ENCODE measurements around the gene KCNJ14.
A peak's percentile ranks its signal among the peaks of the same experiment; 100 is the strongest.
"Not testable (repeated sequence)": the region's sequence is repeated elsewhere in the genome, so short reads cannot be mapped to it uniquely, and the experiment has no call there.

The KCNJ14 gene

DNA sequence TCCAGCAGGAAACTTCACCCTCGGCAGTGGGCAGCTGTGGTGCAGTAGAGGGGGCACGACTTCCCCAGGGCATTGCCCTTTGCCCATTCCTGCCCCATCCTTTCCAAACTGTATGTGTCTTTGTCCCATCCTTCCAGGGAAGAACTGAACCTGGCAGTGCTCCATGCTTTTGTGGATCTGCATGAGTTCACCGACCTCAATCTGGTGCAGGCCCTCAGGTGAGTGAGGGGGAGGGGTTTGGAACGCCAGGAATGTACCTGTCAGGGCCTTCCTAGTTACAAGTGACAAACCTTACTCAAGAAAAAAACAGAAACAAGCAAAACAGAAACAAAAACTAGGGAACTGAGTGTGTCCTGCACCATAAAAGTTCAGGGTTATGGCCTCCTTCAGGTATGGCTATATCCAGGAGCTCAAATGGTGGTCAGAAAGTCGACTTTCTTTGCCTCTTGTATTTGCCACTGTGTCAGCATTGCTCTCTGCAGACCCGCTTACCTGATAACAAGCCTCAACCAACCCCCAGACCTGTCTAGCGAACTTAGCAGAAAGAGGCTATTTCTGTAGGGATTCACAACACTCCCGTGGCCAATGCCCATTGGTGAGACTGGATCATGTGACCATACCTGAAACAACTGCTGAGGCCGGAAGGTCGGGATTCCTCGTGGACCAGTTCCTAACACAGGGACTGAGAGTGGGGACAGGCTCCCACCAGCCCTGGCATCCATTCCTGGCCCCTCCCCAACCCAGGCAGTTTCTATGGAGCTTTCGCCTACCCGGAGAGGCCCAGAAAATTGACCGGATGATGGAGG is 18.0 kb downstream of the KCNJ14 start:
- DNase-seq: no peak

DNA sequence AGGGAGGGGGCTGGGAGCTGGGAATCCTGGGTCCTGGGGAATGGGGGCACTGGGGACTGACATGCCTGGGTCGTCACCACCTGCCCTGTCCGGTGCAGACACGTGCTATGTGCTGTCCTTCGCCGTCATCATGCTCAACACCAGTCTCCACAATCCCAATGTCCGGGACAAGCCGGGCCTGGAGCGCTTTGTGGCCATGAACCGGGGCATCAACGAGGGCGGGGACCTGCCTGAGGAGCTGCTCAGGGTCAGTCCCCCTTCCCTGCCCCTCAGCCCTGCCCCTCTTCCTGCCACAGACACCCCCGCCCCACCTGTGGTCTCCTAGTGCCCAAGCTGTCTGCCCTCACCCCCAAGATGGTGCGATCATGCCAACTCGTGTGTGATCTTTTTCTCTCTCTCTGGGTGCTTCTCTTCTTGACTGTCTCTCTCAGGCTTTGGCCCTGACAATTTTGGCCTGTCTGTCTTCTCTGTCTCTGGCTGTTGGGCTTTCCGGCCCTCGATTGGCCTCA is 18.8 kb downstream of the KCNJ14 start:
- no peak for DNase-seq

DNA sequence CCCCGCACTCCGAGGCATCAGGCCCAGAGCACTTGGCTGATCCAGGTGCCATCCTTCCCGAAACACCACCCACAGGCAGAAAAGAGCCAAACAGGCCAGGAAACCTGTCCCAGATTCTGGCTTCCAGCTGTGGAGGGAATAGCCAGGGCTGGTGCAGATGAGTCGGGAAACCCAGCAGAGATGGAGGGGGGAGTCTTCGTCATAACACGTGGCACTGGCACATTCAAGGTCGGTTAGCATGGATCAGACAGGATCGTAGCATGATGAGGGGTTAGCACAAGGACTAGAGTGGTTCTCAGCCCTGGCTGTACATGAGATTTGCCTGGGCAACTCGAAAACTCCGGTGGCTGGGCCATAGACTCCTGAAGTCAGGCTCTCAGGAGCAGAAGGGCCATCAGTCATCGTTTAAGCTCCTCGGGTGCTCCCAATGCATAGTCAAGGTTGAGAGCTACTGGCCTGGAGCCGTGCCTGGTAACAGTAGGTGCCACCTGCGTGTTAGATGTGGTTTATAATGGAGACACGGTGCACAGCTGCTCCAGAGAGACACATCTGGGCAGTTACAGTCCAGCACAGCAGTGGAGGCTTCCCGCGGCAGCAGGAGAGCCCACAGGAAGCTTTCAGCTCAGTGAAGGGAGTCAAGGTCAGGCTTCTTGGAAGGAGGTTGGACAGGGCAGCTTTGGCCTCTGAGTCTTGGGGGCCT is 20.1 kb downstream of the KCNJ14 start:
- no peak for DNase-seq

DNA sequence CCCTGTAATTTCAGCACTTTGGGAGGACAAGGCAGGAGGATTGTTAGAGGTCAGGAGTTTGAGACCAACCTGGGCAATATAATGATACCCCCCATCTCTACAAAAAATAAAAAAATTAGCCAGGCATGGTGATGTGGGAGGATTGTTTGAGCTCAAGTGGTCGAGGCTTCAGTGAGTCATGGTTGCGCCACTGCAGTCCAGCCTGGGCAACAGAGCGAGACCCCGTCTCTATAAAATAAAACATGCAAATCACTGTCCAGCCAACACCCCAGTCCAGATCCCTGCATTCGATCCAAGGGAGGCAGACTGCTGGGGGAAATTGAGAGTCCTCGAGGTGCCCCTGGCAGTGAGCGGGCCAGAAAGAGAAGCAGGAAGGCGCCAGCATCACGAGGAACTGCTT is 20.8 kb downstream of the KCNJ14 start:
- DNase-seq: no peak

DNA sequence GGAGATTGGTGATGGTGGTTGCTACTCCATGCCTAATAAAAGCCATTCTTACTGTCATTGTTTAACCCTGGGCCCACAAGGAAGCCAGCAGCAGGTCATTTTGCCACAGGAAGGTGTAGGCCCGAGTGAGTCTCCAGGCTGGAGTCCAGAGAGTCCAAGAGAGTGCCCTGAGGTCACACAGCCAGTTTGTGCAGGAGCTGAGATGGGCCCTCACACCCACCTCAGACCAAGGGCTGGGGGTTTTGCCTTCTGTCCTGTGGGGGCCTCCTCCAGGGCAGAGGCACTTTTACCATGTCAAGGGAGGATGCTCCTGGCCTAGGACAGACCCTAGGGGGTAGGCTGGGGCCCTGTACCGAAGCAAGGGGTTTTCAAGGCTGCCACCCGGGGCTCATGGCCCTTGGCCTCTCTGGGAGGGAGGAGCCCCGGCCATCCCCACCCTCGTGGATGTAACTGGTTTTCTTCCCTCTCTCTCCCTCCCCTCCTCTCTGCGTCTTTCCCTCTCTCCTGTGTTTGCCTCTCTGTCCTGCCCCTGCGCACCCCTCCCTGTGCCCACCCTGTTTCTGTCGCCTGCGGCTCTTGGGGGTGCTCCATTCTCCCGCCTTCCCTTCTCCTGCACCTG is 21.8 kb downstream of the KCNJ14 start:
- no peak for DNase-seq

DNA sequence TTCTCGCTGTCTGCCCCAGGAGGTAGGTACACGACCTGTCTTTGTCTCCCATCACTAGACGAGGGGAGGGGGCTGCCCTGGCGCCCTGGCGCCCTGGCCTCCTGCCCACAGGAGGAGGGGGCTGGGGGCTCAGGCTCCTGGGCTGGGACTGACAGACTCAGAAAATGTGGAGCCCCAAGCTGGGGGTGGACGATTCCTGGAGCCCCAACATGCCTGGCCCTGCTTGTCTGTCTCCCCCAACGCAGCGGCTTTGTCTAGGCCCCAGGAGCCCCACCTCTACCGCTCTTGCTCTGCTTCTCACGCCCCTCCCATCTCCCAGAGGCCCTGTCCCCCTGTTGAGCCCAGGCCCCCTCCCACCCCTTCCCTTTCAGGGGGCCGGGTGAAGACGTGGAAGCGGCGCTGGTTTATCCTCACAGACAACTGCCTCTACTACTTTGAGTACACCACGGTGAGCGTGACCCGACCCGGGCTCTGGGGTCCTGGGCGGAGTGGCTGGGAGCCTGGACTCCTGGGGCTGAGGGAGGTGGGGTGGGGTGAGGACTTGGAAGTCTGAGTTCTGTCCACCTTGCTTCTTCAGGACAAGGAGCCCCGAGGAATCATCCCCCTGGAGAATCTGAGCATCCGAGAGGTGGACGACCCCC is 22.4 kb downstream of the KCNJ14 start:
- DNase-seq: no peak

DNA sequence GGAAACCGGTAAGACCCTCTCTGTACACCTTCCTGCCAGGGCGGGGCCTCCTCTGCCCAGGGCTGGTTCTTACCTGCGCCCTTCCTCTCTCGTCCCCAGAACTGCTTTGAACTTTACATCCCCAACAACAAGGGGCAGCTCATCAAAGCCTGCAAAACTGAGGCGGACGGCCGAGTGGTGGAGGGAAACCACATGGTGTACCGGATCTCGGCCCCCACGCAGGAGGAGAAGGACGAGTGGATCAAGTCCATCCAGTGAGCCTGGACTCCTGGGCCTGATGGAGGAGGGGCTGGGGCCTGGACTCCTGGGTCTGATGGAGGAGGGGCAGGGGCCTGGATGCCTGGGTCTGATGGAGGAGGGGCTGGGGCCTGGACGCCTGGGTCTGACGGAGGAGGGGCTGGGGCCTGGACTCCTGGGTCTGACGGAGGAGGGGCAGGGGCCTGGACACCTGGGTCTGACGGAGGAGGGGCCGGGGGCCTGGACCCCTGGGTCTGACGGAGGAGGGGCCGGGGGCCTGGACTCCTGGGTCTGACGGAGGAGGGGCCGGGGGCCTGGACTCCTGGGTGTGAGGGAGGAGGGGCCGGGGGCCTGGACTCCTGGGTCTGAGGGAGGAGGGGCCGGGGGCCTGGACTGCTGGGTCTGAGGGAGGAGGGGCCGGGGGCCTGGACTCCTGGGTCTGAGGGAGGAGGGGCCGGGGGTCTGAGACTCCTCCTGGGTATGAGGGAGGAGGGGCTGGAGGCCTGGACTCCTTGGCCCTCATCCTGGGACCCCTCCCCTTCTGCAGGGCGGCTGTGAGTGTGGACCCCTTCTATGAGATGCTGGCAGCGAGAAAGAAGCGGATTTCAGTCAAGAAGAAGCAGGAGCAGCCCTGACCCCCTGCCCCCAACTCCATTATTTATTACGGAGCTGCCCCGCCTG is 23.2 kb downstream of the KCNJ14 start:
- no peak for DNase-seq

DNA sequence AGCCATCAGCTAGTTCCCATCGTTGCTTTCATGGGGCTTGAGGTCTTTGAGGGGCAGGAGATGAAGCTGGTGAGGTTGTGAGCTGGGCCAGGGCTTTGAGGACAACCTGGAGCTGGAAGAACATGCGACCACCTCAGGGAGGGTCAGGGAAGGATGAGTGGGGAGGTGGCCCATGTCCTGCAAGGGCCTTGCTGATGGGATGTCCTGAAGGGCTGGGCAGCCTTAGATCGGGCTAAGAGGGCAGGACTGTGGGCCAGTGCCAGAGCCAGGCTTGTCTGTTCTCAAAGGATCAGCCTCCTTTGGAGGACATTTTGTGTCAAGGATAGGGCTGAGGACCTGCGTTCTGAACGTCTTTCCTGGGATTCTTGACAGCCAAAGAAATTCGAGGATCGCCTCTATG is 24.3 kb downstream of the KCNJ14 start:
- no peak for DNase-seq

DNA sequence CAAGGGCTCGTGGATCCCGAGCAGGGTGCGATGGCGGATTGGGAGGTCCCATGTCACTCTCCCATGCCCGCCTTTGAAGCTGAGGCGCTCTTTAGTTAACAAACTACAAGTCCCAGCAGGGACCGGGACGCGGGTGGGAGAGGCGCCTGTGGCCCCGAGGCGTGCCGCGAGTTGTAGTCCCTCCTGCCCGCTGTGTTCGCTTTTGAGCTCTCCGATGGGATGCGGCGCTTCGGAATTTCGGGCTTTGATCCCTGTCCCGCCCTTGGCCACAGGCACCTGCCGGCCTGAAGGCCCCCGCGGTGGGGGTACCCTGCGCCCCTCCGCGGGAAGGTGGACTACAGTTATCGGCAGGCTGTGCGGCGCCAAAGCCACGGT is 24.8 kb downstream of the KCNJ14 start:
- DNase-seq: no peak

DNA sequence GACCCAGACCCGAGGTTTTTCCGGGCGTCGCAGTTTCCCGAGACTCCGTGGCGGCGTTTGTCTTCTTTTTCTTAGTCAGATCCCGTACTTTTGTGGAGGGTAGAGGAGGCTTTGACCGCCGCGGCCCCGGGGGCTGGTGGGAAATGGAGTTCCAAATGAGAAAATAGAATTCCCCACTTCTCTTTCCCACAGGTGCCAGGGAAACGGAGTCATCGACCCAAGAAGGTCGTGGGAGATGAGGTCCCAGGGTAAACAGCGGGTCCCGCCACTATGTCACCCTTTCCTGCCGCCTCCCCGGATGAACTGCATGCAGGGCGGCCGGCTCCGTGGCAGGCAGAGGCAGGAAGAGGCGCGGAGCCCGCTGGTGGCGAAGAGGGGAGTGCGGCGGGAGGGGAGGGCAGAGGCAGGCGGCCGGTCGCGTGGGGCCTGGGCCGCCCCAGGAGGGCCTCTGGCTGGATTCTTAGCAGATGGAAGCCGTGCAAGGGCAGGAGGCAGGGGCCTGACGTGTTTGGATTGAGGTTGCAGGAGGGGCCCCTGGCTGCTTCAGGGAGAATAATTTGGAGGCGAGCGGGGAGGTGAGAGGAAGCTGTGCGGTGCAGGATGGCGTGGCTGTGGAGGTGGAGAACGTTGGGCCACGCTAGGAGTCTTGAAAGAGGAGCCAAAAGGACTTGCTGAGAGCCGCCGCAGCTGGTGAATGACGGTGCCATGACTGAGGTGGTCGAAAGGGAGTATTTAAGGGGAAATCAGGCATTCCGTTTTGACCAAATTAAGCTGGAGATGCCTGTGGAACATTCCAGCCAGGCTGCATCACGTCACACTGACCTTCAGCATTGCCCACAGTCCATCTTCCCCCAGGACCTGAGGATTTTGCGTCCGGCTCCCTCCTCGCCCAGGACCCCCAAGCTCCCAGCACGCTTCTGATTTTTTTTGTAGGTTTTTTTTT is 25.5 kb downstream of the KCNJ14 start:
- DNase-seq: no peak

DNA sequence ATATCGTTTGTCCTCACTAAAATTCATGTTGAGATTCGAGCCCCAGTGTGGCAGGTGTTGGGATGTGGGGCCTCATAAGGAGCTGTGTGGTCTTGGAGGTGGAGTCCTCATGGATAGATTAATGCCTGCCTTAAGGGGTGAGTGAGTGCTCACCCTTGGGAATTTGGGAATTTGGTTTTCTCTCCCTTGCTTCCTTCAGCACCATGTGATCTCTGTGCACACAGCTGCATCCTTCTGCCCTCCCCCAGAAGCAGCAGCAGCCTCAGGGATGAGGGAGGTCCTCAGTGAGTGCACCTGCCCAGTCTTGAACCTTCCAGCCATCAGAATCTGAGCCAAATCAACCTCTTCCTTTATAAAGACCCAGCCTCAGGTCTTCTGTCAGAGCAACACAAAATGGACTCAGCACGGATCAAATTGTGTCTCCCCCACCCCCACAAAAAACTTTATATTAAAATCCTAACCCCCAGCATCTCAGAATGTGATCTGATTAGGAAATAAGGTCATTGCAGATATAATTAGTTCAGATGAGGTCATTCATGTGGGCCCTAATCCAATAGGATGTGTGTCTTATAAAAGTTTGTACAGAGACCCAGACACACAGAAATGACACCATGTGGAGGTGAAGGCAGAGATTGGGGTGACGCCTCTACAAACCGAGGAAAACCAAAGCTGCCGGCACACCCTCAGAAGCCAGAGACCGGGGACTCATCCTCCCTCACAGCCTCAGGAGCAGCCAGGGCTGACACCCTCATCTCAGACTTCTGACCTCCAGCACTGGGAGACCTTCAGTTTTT is 26.7 kb downstream of the KCNJ14 start:
- no peak for DNase-seq

DNA sequence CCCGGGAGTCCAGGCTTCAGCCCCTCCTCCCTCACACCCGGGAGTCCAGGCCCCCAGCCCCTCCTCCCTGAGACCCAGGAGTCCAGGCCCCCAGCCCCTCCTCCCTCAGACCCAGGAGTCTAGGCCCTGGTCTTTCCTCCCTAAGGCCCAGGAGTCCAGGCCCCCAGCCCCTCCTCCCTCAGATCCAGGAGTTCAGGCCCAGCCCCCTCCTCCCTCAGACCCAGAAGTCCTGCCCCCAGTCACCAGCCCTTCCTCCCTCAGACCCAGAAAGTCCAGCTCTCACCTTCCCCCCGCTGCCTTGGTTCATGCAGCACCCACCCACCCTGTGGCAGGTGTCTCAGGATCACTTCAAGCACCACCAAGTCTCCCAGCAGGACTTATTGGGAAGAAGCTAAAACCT is 27.9 kb downstream of the KCNJ14 start:
- DNase-seq: no peak

DNA sequence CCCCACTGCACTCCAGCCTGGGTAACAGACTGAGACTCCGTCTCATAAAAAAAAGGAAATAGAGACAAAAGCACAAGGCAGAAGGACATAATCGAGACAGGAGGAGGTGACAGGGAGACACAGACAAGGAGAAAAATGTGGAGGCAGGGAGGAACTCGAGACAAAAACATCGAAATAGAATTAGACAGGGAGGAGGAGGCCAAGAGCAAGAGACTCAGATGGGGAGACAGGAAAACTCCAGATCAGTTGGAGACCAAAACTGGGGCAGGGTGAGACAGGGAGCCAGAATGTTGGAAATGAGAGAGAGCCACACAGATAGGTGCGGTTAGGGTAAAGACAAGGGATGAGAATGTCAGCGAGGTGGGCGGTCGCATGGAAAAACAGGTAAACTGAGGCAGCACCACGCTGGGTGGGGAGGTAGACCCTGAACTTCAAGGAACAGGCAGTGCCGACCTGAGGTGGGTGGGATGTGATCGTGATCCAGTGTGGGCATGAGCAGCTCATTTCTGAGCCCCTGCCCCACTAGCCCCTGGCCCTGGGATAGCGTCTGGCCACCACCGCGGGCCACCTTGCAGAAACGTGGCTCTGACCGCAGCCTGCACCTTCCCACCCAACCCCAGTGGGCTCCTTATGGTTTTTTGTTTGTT is 29.0 kb downstream of the KCNJ14 start:
- DNase-seq: no peak

DNA sequence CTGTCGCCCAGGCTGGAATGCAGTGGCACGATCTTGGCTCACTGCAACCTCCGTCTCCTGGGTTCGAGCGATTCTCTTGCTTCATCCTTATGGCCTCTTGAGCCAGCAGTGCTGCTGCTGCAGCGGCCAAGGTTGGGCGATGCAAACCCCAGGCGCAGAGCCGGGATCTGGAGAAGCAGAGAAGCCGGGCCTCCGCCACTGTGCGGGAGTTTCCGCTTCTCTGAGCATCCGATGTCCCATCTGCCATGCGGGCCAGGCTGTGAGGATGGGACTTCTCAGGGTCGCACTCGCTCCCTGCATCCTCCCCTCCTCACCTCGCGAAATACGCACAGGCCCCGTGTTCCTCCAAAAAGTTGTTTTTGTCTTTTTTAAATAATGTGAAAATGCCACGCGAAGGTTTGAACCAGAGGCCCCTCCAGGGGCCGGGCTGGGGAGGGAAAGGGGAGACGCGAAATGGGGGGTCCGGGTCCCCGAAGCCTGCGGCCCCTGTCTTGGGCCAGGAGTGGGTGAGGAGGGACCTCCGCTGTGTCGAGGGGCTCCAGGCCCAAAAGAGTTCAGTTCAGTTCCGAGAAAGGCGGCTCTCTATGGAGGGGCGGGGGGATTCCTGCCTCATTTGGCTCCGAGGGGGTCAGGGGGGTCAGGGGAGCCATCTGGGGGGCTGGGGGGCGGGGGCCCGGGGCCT is 29.7 kb downstream of the KCNJ14 start:
- no peak for DNase-seq

DNA sequence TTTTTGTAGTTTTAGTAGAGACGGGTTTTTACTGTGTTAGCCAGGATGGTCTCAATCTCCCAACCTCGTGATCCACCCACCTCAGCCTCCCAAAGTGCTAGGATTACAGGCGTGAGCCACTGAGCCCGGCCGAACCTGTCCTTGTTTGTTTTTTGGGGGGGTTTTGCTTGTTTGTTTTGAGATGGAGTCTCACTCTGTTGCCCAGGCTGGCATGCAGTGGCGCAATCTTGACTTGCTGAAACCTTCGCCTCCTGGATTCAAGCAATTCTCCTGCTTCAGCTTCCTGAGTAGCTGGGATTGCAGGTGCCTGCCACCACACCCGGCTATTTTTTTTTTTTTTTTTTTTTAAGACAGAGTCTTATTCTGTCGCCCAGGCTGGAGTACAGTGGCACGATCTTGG is 31.3 kb downstream of the KCNJ14 start:
- not testable (repeated sequence) for DNase-seq

DNA sequence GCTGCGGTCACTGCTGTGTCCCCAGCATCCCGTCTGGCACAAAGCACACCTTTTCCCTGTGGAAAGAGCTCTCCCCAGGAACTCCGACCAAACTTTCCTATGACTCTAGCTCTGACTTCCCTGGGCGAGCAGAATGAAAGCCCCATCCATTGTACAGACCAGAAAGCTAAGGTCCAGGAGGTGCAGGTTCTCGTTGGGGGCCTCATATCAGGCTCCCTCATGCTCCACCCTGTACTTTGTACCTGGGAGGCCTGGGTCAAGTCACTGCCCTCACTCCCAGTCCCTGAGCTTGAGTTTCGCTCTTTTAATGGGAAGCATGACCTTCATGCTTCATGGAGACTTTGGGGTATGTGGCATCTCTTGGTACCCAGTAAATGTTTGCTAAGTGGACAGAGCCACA is 32.2 kb downstream of the KCNJ14 start:
- DNase-seq: no peak

DNA sequence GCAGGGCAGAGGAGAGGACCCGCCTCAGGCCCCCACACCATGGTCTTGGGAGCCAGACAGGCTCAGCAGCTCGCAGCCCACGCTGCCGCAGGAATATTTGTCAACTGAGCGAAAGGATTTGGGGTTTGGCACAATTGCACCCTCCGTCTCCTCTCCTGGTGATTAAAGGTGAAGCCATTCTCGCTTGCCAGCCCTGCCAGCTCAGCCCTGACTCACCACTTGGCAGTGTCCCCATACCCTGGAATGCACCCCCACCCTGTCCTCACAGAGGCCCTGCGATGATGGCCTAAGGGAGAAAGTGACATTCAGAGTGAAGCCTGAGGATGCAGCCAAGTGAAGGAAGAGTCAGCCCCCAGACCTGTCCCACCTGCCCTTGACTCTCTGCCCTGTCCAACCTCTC is 32.6 kb downstream of the KCNJ14 start:
- peak; percentile 43 for DNase-seq

DNA sequence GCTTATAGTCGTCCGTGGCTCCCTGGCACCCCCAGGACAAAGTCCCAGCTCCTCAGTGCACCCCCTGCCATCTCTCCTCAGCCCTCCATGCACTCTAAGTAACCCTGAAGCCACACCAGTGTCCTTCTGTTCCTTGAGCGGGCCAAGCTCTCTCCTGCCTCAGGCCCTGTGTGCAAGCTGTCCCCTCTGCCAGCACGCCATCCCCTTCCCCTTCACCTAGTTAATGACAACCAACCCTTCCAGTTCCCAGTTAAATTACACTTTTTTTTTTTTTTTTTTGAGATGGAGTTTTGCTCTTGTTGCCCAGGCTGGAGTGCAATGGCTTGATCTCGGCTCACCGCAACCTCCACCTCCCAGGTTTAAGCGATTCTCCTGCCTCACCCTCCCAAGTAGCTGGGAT is 33.1 kb downstream of the KCNJ14 start:
- not testable (repeated sequence) for DNase-seq

DNA sequence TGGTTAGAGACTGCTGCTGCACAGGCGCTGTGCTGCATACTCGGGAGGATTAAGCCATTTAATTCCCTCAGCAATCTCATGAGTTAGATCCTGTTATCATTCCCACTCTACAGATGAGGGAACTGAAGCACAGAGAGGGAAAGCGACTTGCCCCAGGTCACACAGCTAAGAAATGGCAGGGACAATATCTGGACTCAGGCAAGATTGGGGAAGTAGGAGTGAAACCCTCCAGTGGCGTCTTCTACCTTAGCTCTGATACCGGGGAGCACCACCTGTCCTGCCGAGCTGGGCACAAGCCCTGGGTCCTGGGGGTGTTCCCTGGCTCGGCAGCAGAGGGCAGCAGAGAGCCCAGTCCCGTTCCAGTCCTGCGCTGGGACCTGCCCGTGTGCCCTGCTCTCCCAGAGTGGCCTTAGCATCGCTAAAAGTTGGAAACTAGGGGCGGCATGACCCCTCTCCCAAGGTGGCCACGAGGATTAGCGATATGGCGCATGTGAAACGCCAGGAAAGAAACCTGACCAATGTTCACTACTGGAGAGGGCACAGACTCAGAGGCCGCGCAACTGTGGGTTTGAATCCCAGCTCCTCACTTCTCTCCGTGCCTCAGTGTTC is 34.3 kb downstream of the KCNJ14 start:
- DNase-seq: peak; percentile 29
